Mesenchymal stem cell (in vitro differentiated cells and primary cell): ENCODE results near the gene MED13L.

Source experiments
- DNase-seq: peaks from one replicate; pipeline ENCODE4 v3.0.0-alpha.2; 2013
- H2AFZ ChIP-seq: one replicate; pipeline ENCODE4 v1.6.1; 2013; ENCODE audit warnings: low read depth, mild to moderate bottlenecking, control low read depth, inconsistent platforms, low read length, moderate library complexity
- H2AK5ac ChIP-seq: 2 replicates; pipeline ENCODE4 v1.6.1; 2013; ENCODE audit warnings: low read length, moderate library complexity, mild to moderate bottlenecking, inconsistent platforms; ENCODE audit not compliant: severe bottlenecking
- H2BK120ac ChIP-seq: one replicate; pipeline ENCODE4 v1.6.1; 2013; ENCODE audit warnings: low read depth, mild to moderate bottlenecking, inconsistent platforms, low read length, moderate library complexity
- H2BK12ac ChIP-seq, 2 experiments: one replicate each; pipeline ENCODE4 v1.6.1; 2013; ENCODE audit warnings: inconsistent platforms in 2 of 2, low read length in 2 of 2, mild to moderate bottlenecking in 2 of 2, moderate library complexity in 2 of 2, control low read depth in 1 of 2
- H2BK15ac ChIP-seq: one replicate; pipeline ENCODE4 v1.6.1; 2013; ENCODE audit warnings: mild to moderate bottlenecking, low read depth, inconsistent platforms; ENCODE audit not compliant: poor library complexity, severe bottlenecking
- H2BK5ac ChIP-seq: 2 replicates; pipeline ENCODE4 v1.6.1; 2013; ENCODE audit warnings: low read depth, mild to moderate bottlenecking, low read length, control low read depth, inconsistent platforms; ENCODE audit not compliant: poor library complexity, severe bottlenecking
- H3K14ac ChIP-seq, 2 experiments: one replicate each; pipeline ENCODE4 v1.6.1; 2013; ENCODE audit warnings: inconsistent platforms in 2 of 2, low read length in 2 of 2, control low read depth in 1 of 2, mild to moderate bottlenecking in 1 of 2, moderate library complexity in 1 of 2
- H3K18ac ChIP-seq, 2 experiments: one replicate each; pipeline ENCODE4 v1.6.1; 2013; ENCODE audit warnings: inconsistent platforms in 2 of 2, low read length in 2 of 2, control low read depth in 1 of 2, low read depth in 1 of 2, mild to moderate bottlenecking in 1 of 2
- H3K23ac ChIP-seq, 2 experiments: one replicate each; pipeline ENCODE4 v1.6.1; 2013; ENCODE audit warnings: inconsistent platforms in 2 of 2, low read length in 2 of 2, mild to moderate bottlenecking in 2 of 2, moderate library complexity in 2 of 2, control low read depth in 1 of 2
- H3K27ac ChIP-seq: 2 replicates; pipeline ENCODE4 v1.5.1; 2013; ENCODE audit warnings: mild to moderate bottlenecking, moderate library complexity, low read length, control low read depth, inconsistent platforms; ENCODE audit not compliant: poor library complexity, severe bottlenecking
- H3K27me3 ChIP-seq, 2 experiments: 2 replicates each; pipeline versions ENCODE4 v1.6.1 to v1.7.0; 2013; ENCODE audit warnings: low read length in 2 of 2, mild to moderate bottlenecking in 2 of 2, moderate library complexity in 2 of 2, control low read depth in 1 of 2, inconsistent platforms in 1 of 2; ENCODE audit not compliant: control insufficient read depth in 1 of 2, insufficient read depth in 1 of 2
- H3K36me3 ChIP-seq, 2 experiments: 2 replicates each; pipeline versions ENCODE4 v1.6.1 to v1.7.0; 2013; ENCODE audit warnings: low read length in 2 of 2, control low read depth in 1 of 2, inconsistent platforms in 1 of 2, low read depth in 1 of 2, mild to moderate bottlenecking in 1 of 2; ENCODE audit not compliant: insufficient read depth in 2 of 2, control insufficient read depth in 1 of 2
- H3K4ac ChIP-seq, 2 experiments: one replicate each; pipeline ENCODE4 v1.6.1; 2013; ENCODE audit warnings: inconsistent platforms in 2 of 2, low read length in 2 of 2, mild to moderate bottlenecking in 2 of 2, moderate library complexity in 2 of 2, control low read depth in 1 of 2, low read depth in 1 of 2
- H3K4me1 ChIP-seq: 2 replicates; pipeline ENCODE4 v1.6.1; 2013; ENCODE audit warnings: low read depth, low read length, control low read depth; ENCODE audit not compliant: control insufficient read depth, insufficient read depth
- H3K4me2 ChIP-seq: 2 replicates; pipeline ENCODE4 v1.6.1; 2013; ENCODE audit warnings: low read length, mild to moderate bottlenecking, inconsistent platforms; ENCODE audit not compliant: poor library complexity, severe bottlenecking
- H3K4me3 ChIP-seq, 2 experiments: 2 replicates each; pipeline versions ENCODE4 v1.5.1 to v1.7.0; 2013; ENCODE audit warnings: low read length in 2 of 2, mild to moderate bottlenecking in 2 of 2, control low read depth in 1 of 2, low read depth in 1 of 2; ENCODE audit not compliant: insufficient read depth in 1 of 2
- H3K79me1 ChIP-seq: replicated peaks from 2 replicates; pipeline ENCODE4 v1.6.1; 2013; ENCODE audit warnings: mild to moderate bottlenecking, control low read depth, low read length, inconsistent platforms; ENCODE audit not compliant: poor library complexity, severe bottlenecking
- H3K9ac ChIP-seq: 2 replicates; pipeline ENCODE4 v1.7.0; 2013; ENCODE audit warnings: mild to moderate bottlenecking, low read length, moderate library complexity
- H3K9me3 ChIP-seq: 2 replicates; pipeline ENCODE4 v1.7.0; 2013; ENCODE audit warnings: mild to moderate bottlenecking, low read length; ENCODE audit not compliant: control insufficient read depth
- H4K8ac ChIP-seq: one replicate; pipeline ENCODE4 v1.6.1; 2013; ENCODE audit warnings: inconsistent platforms, mild to moderate bottlenecking, low read length, moderate library complexity
- H4K91ac ChIP-seq: one replicate; pipeline ENCODE4 v1.6.1; 2013; ENCODE audit warnings: mild to moderate bottlenecking, low read length, inconsistent platforms
- WGBS: methylation state at CpG from one replicate; pipeline ENCODE4 v1.1.7; 2013; ENCODE audit warnings: mixed read lengths; 5-methylcytosine and 5-hydroxymethylcytosine counted together

MED13L gene

GRCh38 chr12:115956236-115956635 is 321.3 kb downstream of the MED13L start:
- no peak for DNase-seq
- no peak overlapping the region for H2BK5ac ChIP-seq
- peaks cover 5% of the 10 kb centered on the region for H3K4me1 ChIP-seq
- H3K4me3 ChIP-seq = no peak overlapping the region
- no peak overlapping the region for H4K91ac ChIP-seq
- WGBS = 94% methylated on average over 3 of the region's 3 CpGs
- H3K9me3 ChIP-seq = no peaks in the 10 kb centered on the region
- H3K4me2 ChIP-seq = no peak overlapping the region
- no peak overlapping the region for H2BK15ac ChIP-seq
- H2AK5ac ChIP-seq = no peak overlapping the region
- H2BK12ac ChIP-seq = no peak overlapping the region
- H3K79me1 ChIP-seq = peaks cover 6% of the 10 kb centered on the region
- no peak overlapping the region for H4K8ac ChIP-seq
- H2AFZ ChIP-seq = no peak overlapping the region
- H3K23ac ChIP-seq = no peak overlapping the region
- no peak overlapping the region for H3K4ac ChIP-seq
- H3K27me3 ChIP-seq = no peaks in the 10 kb centered on the region
- no peak overlapping the region for H3K9ac ChIP-seq
- no peak overlapping the region for H3K18ac ChIP-seq
- no peak overlapping the region for H3K27ac ChIP-seq
- H2BK120ac ChIP-seq = no peak overlapping the region
- no peak overlapping the region for H3K14ac ChIP-seq
- peaks cover 13 to 57% of the 10 kb centered on the region in 2 experiments for H3K36me3 ChIP-seq

GRCh38 chr12:115953450-115953849 is 324.0 kb downstream of the MED13L start:
- no peak overlapping the region for H2BK120ac ChIP-seq
- WGBS = 77% methylated on average over 6 of the region's 6 CpGs
- no peak overlapping the region for H2BK12ac ChIP-seq
- no peaks in the 10 kb centered on the region for H3K4me1 ChIP-seq
- peaks cover 20 to 40% of the 10 kb centered on the region in 2 experiments for H3K36me3 ChIP-seq
- no peak overlapping the region for H3K14ac ChIP-seq
- H3K4me3 ChIP-seq = no peak overlapping the region
- H2BK15ac ChIP-seq = no peak overlapping the region
- H3K79me1 ChIP-seq = no peaks in the 10 kb centered on the region
- H3K27me3 ChIP-seq = no peaks in the 10 kb centered on the region
- H3K9me3 ChIP-seq = no peaks in the 10 kb centered on the region
- peak overlapping the region; percentile 9 for H3K27ac ChIP-seq
- H2AK5ac ChIP-seq = no peak overlapping the region
- H3K4me2 ChIP-seq = no peak overlapping the region
- H3K23ac ChIP-seq = no peak overlapping the region
- H2AFZ ChIP-seq = no peak overlapping the region
- H3K4ac ChIP-seq = no peak overlapping the region
- H4K8ac ChIP-seq = no peak overlapping the region
- no peak overlapping the region for H3K9ac ChIP-seq
- no peak overlapping the region for H2BK5ac ChIP-seq
- H3K18ac ChIP-seq = no peak overlapping the region
- DNase-seq = no peak
- no peak overlapping the region for H4K91ac ChIP-seq

GRCh38 chr12:115953031-115953430 is 324.5 kb downstream of the MED13L start:
- no peak overlapping the region for H2BK15ac ChIP-seq
- H3K27ac ChIP-seq = peak overlapping the region; percentile 9
- H3K4me3 ChIP-seq = no peak overlapping the region
- no peaks in the 10 kb centered on the region for H3K79me1 ChIP-seq
- H3K27me3 ChIP-seq = no peaks in the 10 kb centered on the region
- H3K4ac ChIP-seq = no peak overlapping the region
- H3K23ac ChIP-seq = no peak overlapping the region
- H3K36me3 ChIP-seq = peaks cover 19 to 36% of the 10 kb centered on the region in 2 experiments
- no peak overlapping the region for H2BK5ac ChIP-seq
- H2AK5ac ChIP-seq = no peak overlapping the region
- no peak overlapping the region for H3K18ac ChIP-seq
- H3K9me3 ChIP-seq = no peaks in the 10 kb centered on the region
- no peak overlapping the region for H4K91ac ChIP-seq
- DNase-seq = no peak
- no peak overlapping the region for H4K8ac ChIP-seq
- H2AFZ ChIP-seq = no peak overlapping the region
- no peaks in the 10 kb centered on the region for H3K4me1 ChIP-seq
- no peak overlapping the region for H2BK120ac ChIP-seq
- WGBS = 97% methylated on average over 7 of the region's 7 CpGs
- no peak overlapping the region for H3K4me2 ChIP-seq
- H3K14ac ChIP-seq = no peak overlapping the region
- no peak overlapping the region for H3K9ac ChIP-seq
- no peak overlapping the region for H2BK12ac ChIP-seq

- WGBS = over 99% methylated on average over 8 of the region's 9 CpGs
- no peak overlapping the region for H3K23ac ChIP-seq
- DNase-seq = no peak
- no peaks in the 10 kb centered on the region for H3K79me1 ChIP-seq
- H3K4ac ChIP-seq = no peak overlapping the region
- H2BK12ac ChIP-seq = no peak overlapping the region
- no peak overlapping the region for H2AK5ac ChIP-seq
- no peak overlapping the region for H2AFZ ChIP-seq
- no peak overlapping the region for H2BK120ac ChIP-seq
- no peaks in the 10 kb centered on the region for H3K9me3 ChIP-seq
- no peak overlapping the region for H3K4me2 ChIP-seq
- no peak overlapping the region for H3K9ac ChIP-seq
- H3K4me1 ChIP-seq = no peaks in the 10 kb centered on the region
- no peak overlapping the region for H3K14ac ChIP-seq
- H4K8ac ChIP-seq = no peak overlapping the region
- no peak overlapping the region for H3K4me3 ChIP-seq
- no peak overlapping the region for H2BK15ac ChIP-seq
- H2BK5ac ChIP-seq = no peak overlapping the region
- H3K18ac ChIP-seq = no peak overlapping the region
- H4K91ac ChIP-seq = no peak overlapping the region
- no peak overlapping the region for H3K27ac ChIP-seq
- H3K27me3 ChIP-seq = no peaks in the 10 kb centered on the region
- H3K36me3 ChIP-seq = peaks cover 15 to 16% of the 10 kb centered on the region in 2 experiments
These were observed 326.5 kb downstream of the MED13L start for GRCh38 chr12:115950959-115951358.
